ENCODE data around the gene HMGN5. TPM values are rescaled to one million over a fixed set of nuclear protein-coding genes. Genes with fewer than 3 reads are reported as not detected.

Gene HMGN5, protein sequence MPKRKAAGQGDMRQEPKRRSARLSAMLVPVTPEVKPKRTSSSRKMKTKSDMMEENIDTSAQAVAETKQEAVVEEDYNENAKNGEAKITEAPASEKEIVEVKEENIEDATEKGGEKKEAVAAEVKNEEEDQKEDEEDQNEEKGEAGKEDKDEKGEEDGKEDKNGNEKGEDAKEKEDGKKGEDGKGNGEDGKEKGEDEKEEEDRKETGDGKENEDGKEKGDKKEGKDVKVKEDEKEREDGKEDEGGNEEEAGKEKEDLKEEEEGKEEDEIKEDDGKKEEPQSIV
- 1 to 10 TPM; 5.3 to 6.0 TPM for total RNA-seq
- polyA plus RNA-seq: 10 to 100 TPM in 1 of 2 donors, 1 to 10 TPM in 1; 5.7 to 12.0 TPM
- long read RNA-seq, donor 1, transcript HMGN5-203 (6 exons, 578 nt): major isoform, 18 of 278 reads
- long read RNA-seq, donor 1, partial matches to known transcripts: 256 of 278 reads
- long read RNA-seq, donor 1, other reads (novel, unspliced or antisense): 0 of 278 reads
- long read RNA-seq, donor 2, transcript HMGN5-203 (6 exons, 578 nt): major isoform, 8 of 9 reads
- long read RNA-seq, donor 2, partial matches to known transcripts: 0 of 9 reads
- long read RNA-seq, donor 2, other reads (novel, unspliced or antisense): 0 of 9 reads
- long read RNA-seq, donor 3, transcript HMGN5-203 (6 exons, 578 nt): major isoform, 10 of 13 reads
- long read RNA-seq, donor 3, partial matches to known transcripts: 0 of 13 reads
- long read RNA-seq, donor 3, other reads (novel, unspliced or antisense): 0 of 13 reads
- long read RNA-seq, donor 4, transcript HMGN5-203 (6 exons, 578 nt): major isoform, 8 of 12 reads
- long read RNA-seq, donor 4, partial matches to known transcripts: 0 of 12 reads
- long read RNA-seq, donor 4, other reads (novel, unspliced or antisense): 0 of 12 reads
- long read RNA-seq, donor 5, transcript HMGN5-203 (6 exons, 578 nt): major isoform, 18 of 656 reads
- long read RNA-seq, donor 5, partial matches to known transcripts: 413 of 656 reads
- long read RNA-seq, donor 5, other reads (novel, unspliced or antisense): 218 of 656 reads

DNA sequence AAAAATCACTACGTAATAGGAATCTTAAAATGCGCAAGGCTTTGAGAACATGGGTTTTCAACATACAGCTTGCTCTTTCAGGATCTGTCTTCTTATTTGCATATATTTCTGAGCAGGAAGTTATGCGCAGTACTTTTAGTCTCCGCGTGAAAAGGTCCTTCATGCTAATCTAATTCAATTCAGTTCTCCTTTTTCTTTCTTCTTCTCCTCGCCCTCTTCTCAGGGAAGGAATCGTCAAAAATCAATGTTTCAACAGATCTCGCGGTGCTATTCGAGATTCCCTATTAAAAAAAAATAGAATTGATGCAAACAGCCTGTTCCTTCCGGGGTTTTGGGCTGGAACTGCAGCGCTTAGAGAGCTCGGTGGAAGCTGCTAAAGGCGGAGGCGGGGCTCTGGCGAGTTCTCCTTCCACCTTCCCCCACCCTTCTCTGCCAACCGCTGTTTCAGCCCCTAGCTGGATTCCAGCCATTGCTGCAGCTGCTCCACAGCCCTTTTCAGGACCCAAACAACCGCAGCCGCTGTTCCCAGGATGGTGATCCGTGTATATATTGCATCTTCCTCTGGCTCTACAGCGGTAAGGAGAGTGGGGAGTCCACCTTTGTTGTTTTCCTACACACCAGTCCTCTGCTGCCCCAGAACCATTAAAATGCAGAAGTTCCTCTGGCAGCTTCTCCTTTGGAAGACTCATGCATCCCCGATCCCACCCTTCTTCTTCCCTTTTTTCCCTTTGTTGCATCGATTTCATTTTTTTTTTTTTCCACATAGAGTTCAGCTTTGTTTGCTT lies at the start of gene HMGN5, which contains the start of gene SH3BGRL:
TSS of gene HMGN5 (minus strand) at position 243 of the 785 bp plus-strand sequence. CDS start 80,364 bp downstream, outside the sequence.
TSS of gene SH3BGRL (plus strand) at position 432 of the 785 bp plus-strand sequence. CDS start at position 531, 99 bp downstream.
- Histone ChIP-seq H3K4me1 (ENCODE audit: control insufficient read depth in 5 of 5, insufficient read depth in 5 of 5, low read length in 5 of 5) (peaks cover 0 to 2% (median 0%) of the 10 kb centered on the region in 5 donors), H3K9me3 (ENCODE audit: control insufficient read depth in 4 of 4, insufficient read depth in 3 of 4, low read length in 3 of 4) (no peaks in the 10 kb centered on the region), H3K27me3 (ENCODE audit: control insufficient read depth in 3 of 3, insufficient read depth in 3 of 3, low read length in 2 of 3) (no peaks in the 10 kb centered on the region), H3K27ac (ENCODE audit: low read depth in 1 of 2, low read length in 1 of 2) (peak within 1 kb of the TSS; percentile 72 to 86), H3K9ac (ENCODE audit: insufficient read depth in 1 of 2, low read length in 2 of 2) (peak within 1 kb of the TSS; percentile 89 to 97), H3K4me3 (peak within 1 kb of the TSS; percentile 70), H3K36me3 (ENCODE audit: control insufficient read depth in 4 of 4, insufficient read depth in 4 of 4, low read length in 4 of 4) (no peaks in the 10 kb centered on the region)
- WGBS, 2 donors: 1 to 19% methylated on average over 23 of the region's 23 CpGs
- DNase-seq (peak; percentile 93 to 97 (median 95)), ATAC-seq (ENCODE audit: insufficient read depth, low FRiP score) (peak; percentile 95)
- TF ChIP-seq, protein P1, sequence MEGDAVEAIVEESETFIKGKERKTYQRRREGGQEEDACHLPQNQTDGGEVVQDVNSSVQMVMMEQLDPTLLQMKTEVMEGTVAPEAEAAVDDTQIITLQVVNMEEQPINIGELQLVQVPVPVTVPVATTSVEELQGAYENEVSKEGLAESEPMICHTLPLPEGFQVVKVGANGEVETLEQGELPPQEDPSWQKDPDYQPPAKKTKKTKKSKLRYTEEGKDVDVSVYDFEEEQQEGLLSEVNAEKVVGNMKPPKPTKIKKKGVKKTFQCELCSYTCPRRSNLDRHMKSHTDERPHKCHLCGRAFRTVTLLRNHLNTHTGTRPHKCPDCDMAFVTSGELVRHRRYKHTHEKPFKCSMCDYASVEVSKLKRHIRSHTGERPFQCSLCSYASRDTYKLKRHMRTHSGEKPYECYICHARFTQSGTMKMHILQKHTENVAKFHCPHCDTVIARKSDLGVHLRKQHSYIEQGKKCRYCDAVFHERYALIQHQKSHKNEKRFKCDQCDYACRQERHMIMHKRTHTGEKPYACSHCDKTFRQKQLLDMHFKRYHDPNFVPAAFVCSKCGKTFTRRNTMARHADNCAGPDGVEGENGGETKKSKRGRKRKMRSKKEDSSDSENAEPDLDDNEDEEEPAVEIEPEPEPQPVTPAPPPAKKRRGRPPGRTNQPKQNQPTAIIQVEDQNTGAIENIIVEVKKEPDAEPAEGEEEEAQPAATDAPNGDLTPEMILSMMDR (IDR thresholded peaks at IDR 0.05; ENCODE audit: control extremely low read depth, extremely low read depth): no peak

DNA sequence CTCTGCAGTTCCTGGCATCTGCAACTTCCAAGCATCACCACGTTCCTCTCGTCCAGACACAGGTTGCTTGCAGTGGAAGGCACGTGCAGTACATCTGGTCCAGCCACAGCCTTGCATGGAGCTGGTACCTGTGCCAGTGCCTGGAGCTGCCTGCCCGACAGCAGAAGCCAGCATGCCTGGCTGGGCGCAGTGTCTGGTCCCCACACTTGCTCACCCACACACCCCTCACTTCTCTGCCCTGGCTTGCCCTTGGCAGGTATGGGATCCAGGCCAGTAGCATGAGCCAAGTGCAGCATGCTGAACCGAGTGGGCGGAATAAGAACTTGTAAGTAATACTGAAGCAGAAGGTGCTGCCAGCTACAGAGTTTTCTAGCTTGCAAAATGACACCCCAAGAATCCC lies 40.0 kb upstream of the HMGN5 start:
- Histone ChIP-seq H3K27ac (ENCODE audit: low read depth in 1 of 2, low read length in 1 of 2) (no peak overlapping the region), H3K4me1 (ENCODE audit: control insufficient read depth in 5 of 5, insufficient read depth in 5 of 5, low read length in 5 of 5) (no peaks in the 10 kb centered on the region), H3K27me3 (ENCODE audit: control insufficient read depth in 3 of 3, insufficient read depth in 3 of 3, low read length in 2 of 3) (no peaks in the 10 kb centered on the region), H3K4me3 (no peak overlapping the region), H3K9me3 (ENCODE audit: control insufficient read depth in 4 of 4, insufficient read depth in 3 of 4, low read length in 3 of 4) (peaks cover 0 to 13% (median 0%) of the 10 kb centered on the region in 4 donors), H3K36me3 (ENCODE audit: control insufficient read depth in 4 of 4, insufficient read depth in 4 of 4, low read length in 4 of 4) (peaks cover 0 to 5% (median 1%) of the 10 kb centered on the region in 4 donors), H3K9ac (ENCODE audit: insufficient read depth in 1 of 2, low read length in 2 of 2) (no peak overlapping the region)
- 87 to 97% methylated on average over 7 of the region's 7 CpGs for WGBS, 2 donors
- DNase-seq (no peak), ATAC-seq (ENCODE audit: insufficient read depth, low FRiP score) (peak; percentile 41)
- TF ChIP-seq, protein P1 (IDR thresholded peaks at IDR 0.05; ENCODE audit: control extremely low read depth, extremely low read depth): no peak

DNA sequence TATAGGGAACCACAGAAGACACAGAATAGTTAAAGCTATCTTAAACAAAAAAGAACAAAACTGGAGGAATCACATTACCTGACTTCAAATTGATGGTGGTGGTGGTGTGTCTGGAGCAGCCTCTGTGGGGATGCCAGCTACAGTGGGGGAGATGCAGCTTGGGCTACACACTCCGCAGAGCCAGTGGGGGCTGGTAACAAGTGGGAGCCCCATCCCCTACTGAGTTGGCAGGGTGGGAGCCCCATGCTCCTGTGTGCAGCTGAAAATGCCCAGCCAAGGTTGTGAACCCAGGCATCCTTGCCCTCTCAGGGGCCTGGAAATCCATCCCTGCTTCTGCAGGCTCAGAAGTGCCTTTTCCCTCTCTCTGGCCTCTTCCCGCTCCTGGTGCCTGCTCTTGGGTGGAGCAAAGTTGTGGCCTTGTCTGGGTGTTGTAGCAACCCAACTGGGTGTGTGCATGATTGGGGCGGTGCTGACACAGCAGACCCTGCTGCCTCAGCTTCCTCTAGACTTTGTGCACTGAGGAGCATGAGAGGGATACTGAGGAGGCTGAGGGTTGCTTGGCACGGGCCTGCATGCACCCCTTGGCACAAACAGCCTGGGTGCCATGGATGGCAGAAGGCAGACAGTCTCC lies 39.1 kb upstream of the HMGN5 start:
- H3K27ac ChIP-seq (ENCODE audit: low read depth in 1 of 2, low read length in 1 of 2): no peak overlapping the region
- no peak overlapping the region for H3K9ac ChIP-seq (ENCODE audit: insufficient read depth in 1 of 2, low read length in 2 of 2)
- peaks cover 0 to 5% (median 1%) of the 10 kb centered on the region in 4 donors for H3K36me3 ChIP-seq (ENCODE audit: control insufficient read depth in 4 of 4, insufficient read depth in 4 of 4, low read length in 4 of 4)
- no peak overlapping the region for H3K4me3 ChIP-seq
- TF ChIP-seq, protein P1 (IDR thresholded peaks at IDR 0.05; ENCODE audit: control extremely low read depth, extremely low read depth): no peak
- H3K27me3 ChIP-seq (ENCODE audit: control insufficient read depth in 3 of 3, insufficient read depth in 3 of 3, low read length in 2 of 3): no peaks in the 10 kb centered on the region
- ATAC-seq (ENCODE audit: insufficient read depth, low FRiP score) (no peak), DNase-seq (no peak)
- H3K4me1 ChIP-seq (ENCODE audit: control insufficient read depth in 5 of 5, insufficient read depth in 5 of 5, low read length in 5 of 5): no peaks in the 10 kb centered on the region
- H3K9me3 ChIP-seq (ENCODE audit: control insufficient read depth in 4 of 4, insufficient read depth in 3 of 4, low read length in 3 of 4): peaks cover 0 to 13% (median 0%) of the 10 kb centered on the region in 4 donors
- WGBS, 2 donors: 78 to 95% methylated on average over 3 to 4 of the region's 4 CpGs

Data from lung (tissue), 16 donors.